K562 (cell line): ENCODE data around the gene FLG. TPM values are rescaled to one million over a fixed set of nuclear protein-coding genes. Genes with fewer than 3 reads are reported as not detected.

Source experiments
- ATAC-seq: fragments of 200-7000 bp; cut with Tn5 transposase; 3 replicates; pipeline ENCODE4 v1.9.1; 2020; ENCODE audit warnings: moderate library complexity
- BruUV-seq: library from RNA; stranded (reverse); fragments of 400-500 nt; replicated peaks from 2 replicates; lab custom pipeline; 2021; lab: Mats Ljungman, UMichigan
- CTCF ChIA-PET: fragments of 300-600 bp; formaldehyde crosslinking; extraction: SDS; loops from one replicate; lab custom pipeline; 2021; ENCODE audit warnings: low intra/inter-chr PET ratio; lab: Yijun Ruan, JAX
- POLR2A ChIA-PET: fragments of 300-600, 350-650 bp; sonication (Branson Sonifier 250); formaldehyde crosslinking; extraction: SDS; loops from one replicate; lab custom pipeline; 2021; ENCODE audit warnings: antibody characterized with exemption, inconsistent platforms; lab: Yijun Ruan, JAX
- DNase-seq, 4 experiments: peaks; one replicate each; pipeline versions ENCODE4 v3.0.0 to v3.0.0-alpha.2; 2011 to 2018; ENCODE audit warnings: low spot score in 3 of 4, mixed read lengths in 3 of 4; ENCODE audit errors: extremely low read depth in 1 of 4
- FAIRE-seq: peaks from 2 replicates; lab custom pipeline; 2011; peaks lifted over from hg19 to GRCh38; lab: Jason Lieb, UNC
- H2AFZ ChIP-seq: 2 replicates; pipeline ENCODE4 v1.6.0; 2011; ENCODE audit warnings: low read depth, low read length, control low read depth, inconsistent platforms
- H3K27ac ChIP-seq: fragments of 200-600 bp; 3 replicates; pipeline ENCODE4 v1.8.0; 2011; ENCODE audit warnings: low read depth, mild to moderate bottlenecking, control low read depth, inconsistent platforms, low read length, moderate library complexity, mixed read lengths; ENCODE audit errors: extremely low read depth
- H3K27me3 ChIP-seq, 2 experiments: fragments of 300-600 bp in 1 of 2; 2 replicates in 1 of 2; 3 replicates in 1 of 2; pipeline versions ENCODE4 v1.6.0 to v1.8.0; 2011; ENCODE audit warnings: inconsistent platforms in 2 of 2, low read length in 2 of 2, mild to moderate bottlenecking in 1 of 2, mixed read lengths in 1 of 2, moderate library complexity in 1 of 2; ENCODE audit not compliant: control insufficient read depth in 2 of 2, insufficient read depth in 2 of 2
- H3K36me3 ChIP-seq: fragments of 300-600 bp; 3 replicates; pipeline ENCODE4 v1.8.0; 2011; ENCODE audit warnings: mild to moderate bottlenecking, low read length, inconsistent platforms; ENCODE audit not compliant: control insufficient read depth, insufficient read depth
- H3K4me1 ChIP-seq, 2 experiments: fragments of 200-600 bp in 1 of 2; replicated peaks in 1 of 2; 2 replicates in 1 of 2; 3 replicates in 1 of 2; pipeline versions ENCODE4 v1.5.1 to v1.8.0; 2011; ENCODE audit warnings: inconsistent platforms in 2 of 2, low read length in 2 of 2, mild to moderate bottlenecking in 1 of 2, mixed read lengths in 1 of 2, moderate library complexity in 1 of 2; ENCODE audit not compliant: control insufficient read depth in 2 of 2, insufficient read depth in 2 of 2
- H3K4me2 ChIP-seq: 2 replicates; pipeline ENCODE4 v1.6.1; 2011; ENCODE audit warnings: low read length, control low read depth, inconsistent platforms, mixed read lengths; ENCODE audit not compliant: insufficient read depth
- H3K4me3 ChIP-seq: fragments of 200-600 bp; sonication (generic), shearing (Covaris generic); 2 replicates; pipeline ENCODE4 v1.5.1; 2016; ENCODE audit warnings: control low read depth, inconsistent platforms
- H3K79me2 ChIP-seq: fragments of 200-600 bp; 3 replicates; pipeline ENCODE4 v1.8.0; 2011; ENCODE audit warnings: low read length, inconsistent platforms; ENCODE audit not compliant: control insufficient read depth, insufficient read depth
- H3K9ac ChIP-seq, 2 experiments: 2 replicates each; pipeline versions ENCODE4 v1.6.0 to v1.6.1; 2011; ENCODE audit warnings: low read depth in 2 of 2, low read length in 2 of 2, control low read depth in 1 of 2, inconsistent platforms in 1 of 2, mild to moderate bottlenecking in 1 of 2, mixed read lengths in 1 of 2; ENCODE audit not compliant: insufficient read depth in 1 of 2
- H3K9me1 ChIP-seq: one replicate; pipeline ENCODE4 v1.6.0; 2011; ENCODE audit warnings: inconsistent platforms, mild to moderate bottlenecking, low read length, moderate library complexity; ENCODE audit not compliant: control insufficient read depth, insufficient read depth
- H3K9me3 ChIP-seq: replicated peaks from 2 replicates; pipeline ENCODE4 v1.5.1; 2011; ENCODE audit warnings: low read depth, low read length, inconsistent platforms; ENCODE audit not compliant: control insufficient read depth, insufficient read depth
- H4K20me1 ChIP-seq: replicated peaks from 2 replicates; pipeline ENCODE4 v1.6.1; 2011; ENCODE audit warnings: low read length, inconsistent platforms, mixed read lengths; ENCODE audit not compliant: control insufficient read depth, insufficient read depth
- CHD7 ChIP-seq: fragments of 200-600 bp; sonication (generic); IDR thresholded peaks from one replicate; pipeline ENCODE4 v1.6.1; 2012; ENCODE audit warnings: mild to moderate bottlenecking, low read depth, low read length, inconsistent platforms
- E2F1 ChIP-seq: sonication (generic); formaldehyde crosslinking; IDR thresholded peaks from 2 replicates; pipeline ENCODE4 v1.8.1; 2023; ENCODE audit warnings: mild to moderate bottlenecking, missing genetic modification reagents, moderate library complexity
- IRF2 ChIP-seq: sonication (generic); formaldehyde crosslinking; IDR thresholded peaks from 2 replicates; pipeline ENCODE4 v1.8.1; 2022; ENCODE audit warnings: mild to moderate bottlenecking, missing genetic modification reagents
- MBD1 ChIP-seq: fragments of 250-450 bp; sonication (Bioruptor Pico); IDR thresholded peaks from 2 replicates; pipeline ENCODE4 v1.8.0; 2022; ENCODE audit warnings: inconsistent platforms
- STAT5A ChIP-seq: IDR thresholded peaks from 2 replicates; pipeline ENCODE4 v1.6.1; 2012; ENCODE audit warnings: low read length, inconsistent platforms, borderline replicate concordance
- in situ Hi-C: fragments of 300-500 bp; cut with MboI; formaldehyde crosslinking; loops from 4 replicates; pipeline ENCODE4 v1.15.0; 2018; ENCODE audit warnings: inconsistent platforms, mixed read lengths
- intact Hi-C: fragments of 100-400 bp; cut with micrococcal nuclease; formaldehyde crosslinking; loops from 2 replicates; pipeline ENCODE4 v1.14.2; 2022
- polyA plus RNA-seq, 8 experiments: library from polyadenylated mRNA; depleted of rRNA in 4 of 8; stranded (reverse) in 5 of 8; unstranded in 3 of 8; fragments of >200 nt; fragmentation: Nextera tagmentation in 2 of 8; fragmentation: Illumina TruSeq in 1 of 8; extraction: Ambion mirVana in 2 of 8; extraction: Trizol in 1 of 8; gene quantifications; 2 replicates each; pipeline versions ENCODE4 v1.2.1 to v1.2.3, GENCODE V29; 2011 to 2014; ENCODE audit warnings: inconsistent platforms in 1 of 8, missing spikeins in 1 of 8
- total RNA-seq, 7 experiments: library from RNA; depleted of rRNA in 6 of 7; stranded (reverse); fragments of >200 nt in 6 of 7; fragmentation: Illumina TruSeq in 2 of 7; extraction: Trizol in 2 of 7; gene quantifications; 2 replicates each; pipeline versions ENCODE4 v1.2.1 to v1.2.3, GENCODE V29; 2011 to 2021; ENCODE audit warnings: low replicate concordance in 1 of 7

Gene FLG
- total and polyA plus RNA-seq, 9 of the 15 experiments (the other 6 are each of a cell fraction or from before 2014, with no cell fraction given), result not detected

GRCh38 chr1:152344438-152344837 is 19.4 kb upstream of the FLG start:
- Histone ChIP-seq H3K4me2 (no peak overlapping the region), H3K4me1 (no peaks in the 10 kb centered on the region), H3K4me3 (no peak overlapping the region), H2AFZ (no peak overlapping the region), H3K36me3 (no peaks in the 10 kb centered on the region), H4K20me1 (no peaks in the 10 kb centered on the region), H3K79me2 (no peaks in the 10 kb centered on the region), H3K9me3 (no peaks in the 10 kb centered on the region), H3K27me3 (no peaks in the 10 kb centered on the region), H3K27ac (no peak overlapping the region), H3K9me1 (no peaks in the 10 kb centered on the region), H3K9ac (no peak overlapping the region)
- DNase-seq, result no peak
- ChIA-PET CTCF (no interaction called here), POLR2A (no interaction called here)
- intact Hi-C loops (loop anchor here (10.0 kb wide), 1 partner anchor 290 kb away; no protein-coding TSS in a partner anchor), in situ Hi-C loops (no loop called here)
- FAIRE-seq, result no peak
- no TSS peak for BruUV-seq
- ATAC-seq, result no peak
- TF ChIP-seq CHD7, result no peak
- no peak for TF ChIP-seq MBD1 (CRISPR knock-in tag)
- no peak for TF ChIP-seq E2F1 (CRISPR knock-in tag)
- no peak for TF ChIP-seq IRF2 (CRISPR knock-in tag)
- TF ChIP-seq STAT5A, result no peak
